ENCODE data around the gene SH3TC1.

Gene SH3TC1

DNA sequence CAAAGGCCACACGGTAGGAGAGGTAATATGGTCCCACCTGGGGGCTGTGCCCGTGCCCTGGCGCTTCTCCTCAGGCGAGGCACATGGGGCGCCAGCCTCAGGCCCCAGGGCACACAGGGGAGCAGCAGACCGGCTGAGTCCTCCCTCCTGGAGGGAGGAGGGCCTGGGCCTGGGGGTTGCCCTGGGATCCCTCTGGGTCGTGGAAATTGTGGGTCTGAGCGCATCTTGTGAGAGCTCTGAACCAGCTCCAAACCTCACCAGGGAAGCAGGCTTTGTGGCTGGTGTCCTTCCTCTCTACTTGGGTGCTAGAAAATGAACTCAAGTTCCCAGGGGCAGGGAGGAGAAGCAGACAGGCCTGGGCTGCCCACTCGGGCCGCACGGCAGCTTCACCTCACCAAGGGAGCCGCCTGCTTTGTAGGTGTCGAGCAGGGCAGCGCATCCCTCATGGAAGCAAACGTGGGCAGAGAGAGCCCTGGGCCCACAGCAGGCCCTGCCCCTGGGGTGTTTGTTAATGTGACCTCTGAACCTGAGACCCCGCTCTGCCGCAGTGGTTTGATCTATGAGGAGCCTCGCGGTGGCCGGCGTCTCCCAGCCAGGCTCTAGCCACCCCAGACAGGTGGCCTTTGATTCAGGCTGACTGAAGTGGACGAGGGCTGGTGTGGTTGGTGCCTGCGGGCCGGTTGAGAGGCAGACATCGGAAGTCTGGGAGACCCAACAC lies 81.2 kb downstream of the SH3TC1 start:
- Histone ChIP-seq H3K79me2 (ENCODE audit: control insufficient read depth, low read length) (no peaks in the 10 kb centered on the region), H3K4me1 (ENCODE audit: control insufficient read depth, low read length) (no peaks in the 10 kb centered on the region), H3K9me3 (ENCODE audit: control insufficient read depth, insufficient read depth, low read length) (no peaks in the 10 kb centered on the region), H3K4me2 (ENCODE audit: low read length) (no peak overlapping the region), H3F3A (ENCODE audit: control insufficient read depth, insufficient read depth) (no peaks in the 10 kb centered on the region), H3K27me3 (ENCODE audit: control insufficient read depth, low read length) (no peaks in the 10 kb centered on the region), H3K36me3 (ENCODE audit: control insufficient read depth, low read length) (no peaks in the 10 kb centered on the region), H3K27ac (ENCODE audit: low read depth, low read length) (no peak overlapping the region), H3K4me3 (ENCODE audit: low read length) (no peak overlapping the region), H4K20me1 (ENCODE audit: control insufficient read depth, insufficient read depth, low read depth, low read length) (no peaks in the 10 kb centered on the region), H3K9me2 (replicated peaks; ENCODE audit: control insufficient read depth, low read length) (no peaks in the 10 kb centered on the region)
- TF ChIP-seq, protein P1, sequence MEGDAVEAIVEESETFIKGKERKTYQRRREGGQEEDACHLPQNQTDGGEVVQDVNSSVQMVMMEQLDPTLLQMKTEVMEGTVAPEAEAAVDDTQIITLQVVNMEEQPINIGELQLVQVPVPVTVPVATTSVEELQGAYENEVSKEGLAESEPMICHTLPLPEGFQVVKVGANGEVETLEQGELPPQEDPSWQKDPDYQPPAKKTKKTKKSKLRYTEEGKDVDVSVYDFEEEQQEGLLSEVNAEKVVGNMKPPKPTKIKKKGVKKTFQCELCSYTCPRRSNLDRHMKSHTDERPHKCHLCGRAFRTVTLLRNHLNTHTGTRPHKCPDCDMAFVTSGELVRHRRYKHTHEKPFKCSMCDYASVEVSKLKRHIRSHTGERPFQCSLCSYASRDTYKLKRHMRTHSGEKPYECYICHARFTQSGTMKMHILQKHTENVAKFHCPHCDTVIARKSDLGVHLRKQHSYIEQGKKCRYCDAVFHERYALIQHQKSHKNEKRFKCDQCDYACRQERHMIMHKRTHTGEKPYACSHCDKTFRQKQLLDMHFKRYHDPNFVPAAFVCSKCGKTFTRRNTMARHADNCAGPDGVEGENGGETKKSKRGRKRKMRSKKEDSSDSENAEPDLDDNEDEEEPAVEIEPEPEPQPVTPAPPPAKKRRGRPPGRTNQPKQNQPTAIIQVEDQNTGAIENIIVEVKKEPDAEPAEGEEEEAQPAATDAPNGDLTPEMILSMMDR (IDR thresholded peaks at IDR 0.05; ENCODE audit: low read depth, low read length, poor library complexity, severe bottlenecking), result no peak
- no peak for TF ChIP-seq EZH2phosphoT487 (IDR thresholded peaks at IDR 0.05; ENCODE audit: borderline replicate concordance, low read length)

DNA sequence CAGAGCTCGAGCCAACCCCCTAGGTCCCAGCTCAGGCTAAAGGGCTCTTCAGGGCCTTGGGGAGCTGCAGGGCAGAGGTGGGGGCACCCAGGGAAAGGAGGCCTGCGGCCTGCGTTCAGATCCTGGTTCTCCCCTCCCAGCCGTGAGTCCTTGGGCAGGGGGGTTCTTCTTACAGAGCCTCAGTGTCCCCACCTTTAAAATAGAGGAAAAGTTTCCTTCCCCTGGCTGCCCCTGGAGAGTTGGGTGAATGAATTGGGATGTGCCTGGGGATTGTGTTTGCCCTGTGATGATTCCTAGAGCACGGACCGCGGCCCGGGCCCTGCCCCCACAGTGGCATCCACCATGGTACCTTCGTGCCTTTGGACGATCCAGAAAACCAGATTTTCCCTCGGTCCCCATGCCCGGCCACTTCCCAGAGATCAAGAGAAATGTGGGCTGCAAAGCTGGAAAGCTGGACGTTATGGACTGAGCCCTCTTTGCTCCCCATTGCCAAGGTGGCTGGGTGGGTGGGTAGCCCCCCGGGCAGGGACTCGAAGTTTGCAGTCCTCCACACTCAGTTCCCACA lies 81.9 kb downstream of the SH3TC1 start:
- H3K27me3 ChIP-seq (ENCODE audit: control insufficient read depth, low read length), result no peaks in the 10 kb centered on the region
- TF ChIP-seq, protein P1 (IDR thresholded peaks at IDR 0.05; ENCODE audit: low read depth, low read length, poor library complexity, severe bottlenecking), result no peak
- TF ChIP-seq EZH2phosphoT487 (IDR thresholded peaks at IDR 0.05; ENCODE audit: borderline replicate concordance, low read length), result no peak

DNA sequence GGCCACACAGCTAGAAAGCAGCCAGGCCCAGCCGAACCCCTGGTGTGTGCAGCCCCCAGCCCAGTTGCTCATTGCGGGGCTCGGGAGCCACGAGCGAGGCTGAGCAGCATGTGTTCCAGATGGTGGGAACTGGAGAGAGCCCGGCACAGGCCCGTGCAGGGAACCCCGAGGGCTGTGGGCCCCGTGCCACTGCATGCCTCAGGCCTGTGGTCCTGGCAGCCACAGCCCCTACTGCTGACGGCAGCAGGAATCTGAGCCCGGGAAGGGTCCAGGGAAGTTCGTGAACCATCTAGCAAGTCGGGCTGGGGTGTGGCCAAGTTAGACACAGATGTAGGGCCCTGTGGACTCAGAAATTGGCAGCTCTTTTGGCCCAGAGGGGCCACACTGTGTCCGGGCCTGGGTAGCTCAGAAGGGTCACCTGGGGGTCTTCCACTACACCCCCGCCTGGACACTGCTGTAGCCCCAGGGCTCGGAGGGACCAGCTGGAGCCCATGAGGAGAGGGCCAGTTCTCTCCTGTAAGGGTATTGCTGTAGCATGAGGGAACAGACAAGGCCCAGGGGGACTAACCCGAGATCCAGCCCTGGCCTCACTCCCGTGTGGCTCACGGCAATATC lies 82.5 kb downstream of the SH3TC1 start:
- no peak overlapping the region for H3K4me2 ChIP-seq (ENCODE audit: low read length)
- TF ChIP-seq EZH2phosphoT487 (IDR thresholded peaks at IDR 0.05; ENCODE audit: borderline replicate concordance, low read length), result no peak
- no peaks in the 10 kb centered on the region for H3K9me3 ChIP-seq (ENCODE audit: control insufficient read depth, insufficient read depth, low read length)
- no peaks in the 10 kb centered on the region for H3K27me3 ChIP-seq (ENCODE audit: control insufficient read depth, low read length)
- no peaks in the 10 kb centered on the region for H3K9me2 ChIP-seq (replicated peaks; ENCODE audit: control insufficient read depth, low read length)
- no peaks in the 10 kb centered on the region for H4K20me1 ChIP-seq (ENCODE audit: control insufficient read depth, insufficient read depth, low read depth, low read length)
- no peaks in the 10 kb centered on the region for H3K4me1 ChIP-seq (ENCODE audit: control insufficient read depth, low read length)
- no peak overlapping the region for H3K27ac ChIP-seq (ENCODE audit: low read depth, low read length)
- H3F3A ChIP-seq (ENCODE audit: control insufficient read depth, insufficient read depth), result no peaks in the 10 kb centered on the region
- no peaks in the 10 kb centered on the region for H3K79me2 ChIP-seq (ENCODE audit: control insufficient read depth, low read length)
- no peak overlapping the region for H3K4me3 ChIP-seq (ENCODE audit: low read length)
- H3K36me3 ChIP-seq (ENCODE audit: control insufficient read depth, low read length), result no peaks in the 10 kb centered on the region

More for the DNA sequence above, 81.9 kb downstream of the SH3TC1 start:
- Histone ChIP-seq H3K79me2 (ENCODE audit: control insufficient read depth, low read length) (no peaks in the 10 kb centered on the region), H3K9me2 (replicated peaks; ENCODE audit: control insufficient read depth, low read length) (no peaks in the 10 kb centered on the region), H3K27ac (ENCODE audit: low read depth, low read length) (no peak overlapping the region), H3K9me3 (ENCODE audit: control insufficient read depth, insufficient read depth, low read length) (no peaks in the 10 kb centered on the region), H3F3A (ENCODE audit: control insufficient read depth, insufficient read depth) (no peaks in the 10 kb centered on the region), H3K4me3 (ENCODE audit: low read length) (no peak overlapping the region), H3K4me1 (ENCODE audit: control insufficient read depth, low read length) (no peaks in the 10 kb centered on the region), H4K20me1 (ENCODE audit: control insufficient read depth, insufficient read depth, low read depth, low read length) (no peaks in the 10 kb centered on the region), H3K36me3 (ENCODE audit: control insufficient read depth, low read length) (no peaks in the 10 kb centered on the region), H3K4me2 (ENCODE audit: low read length) (no peak overlapping the region)

GRCh38 chr4:8282134-8282641 lies 83.1 kb downstream of the SH3TC1 start:
- no peak overlapping the region for H3K27ac ChIP-seq (ENCODE audit: low read depth, low read length)
- TF ChIP-seq, protein P1 (IDR thresholded peaks at IDR 0.05; ENCODE audit: low read depth, low read length, poor library complexity, severe bottlenecking), result no peak
- TF ChIP-seq EZH2phosphoT487 (IDR thresholded peaks at IDR 0.05; ENCODE audit: borderline replicate concordance, low read length), result no peak
- no peak overlapping the region for H3K4me3 ChIP-seq (ENCODE audit: low read length)
- H4K20me1 ChIP-seq (ENCODE audit: control insufficient read depth, insufficient read depth, low read depth, low read length), result no peaks in the 10 kb centered on the region
- H3K9me2 ChIP-seq (replicated peaks; ENCODE audit: control insufficient read depth, low read length), result no peaks in the 10 kb centered on the region
- no peaks in the 10 kb centered on the region for H3K79me2 ChIP-seq (ENCODE audit: control insufficient read depth, low read length)
- no peaks in the 10 kb centered on the region for H3K27me3 ChIP-seq (ENCODE audit: control insufficient read depth, low read length)
- H3K4me2 ChIP-seq (ENCODE audit: low read length), result no peak overlapping the region
- H3K4me1 ChIP-seq (ENCODE audit: control insufficient read depth, low read length), result no peaks in the 10 kb centered on the region
- no peaks in the 10 kb centered on the region for H3K9me3 ChIP-seq (ENCODE audit: control insufficient read depth, insufficient read depth, low read length)
- H3K36me3 ChIP-seq (ENCODE audit: control insufficient read depth, low read length), result no peaks in the 10 kb centered on the region
- no peaks in the 10 kb centered on the region for H3F3A ChIP-seq (ENCODE audit: control insufficient read depth, insufficient read depth)
